Thyroid gland (tissue), 4 donors: Measurements from ENCODE around the gene RNASE1. TPM values are rescaled to one million over a fixed set of nuclear protein-coding genes. Genes with fewer than 3 reads are reported as not detected.

ENCODE experiments used
- DNase-seq, 2 donors: peaks; one replicate each; pipeline ENCODE4 v3.0.0-alpha.2; 2019
- H3K27ac ChIP-seq, 3 donors: fragments of 200-600 bp; sonication (generic); 1 replicate in 2 of 3; 2 replicates in 1 of 3; pipeline ENCODE4 v1.5.1; 2016 to 2019; ENCODE audit warnings: mild to moderate bottlenecking in 1 of 3, moderate library complexity in 1 of 3
- H3K27me3 ChIP-seq: fragments of 200-600 bp; sonication (generic); one replicate; pipeline ENCODE4 v1.5.1; 2019
- H3K36me3 ChIP-seq, 2 donors: fragments of 200-600 bp; sonication (generic); one replicate each; pipeline ENCODE4 v1.5.1; 2016 to 2019
- H3K4me1 ChIP-seq, 2 donors: fragments of 200-600 bp; sonication (generic); one replicate each; pipeline ENCODE4 v1.5.1; 2017 to 2019
- H3K4me3 ChIP-seq, 3 donors: fragments of 200-600 bp; sonication (generic); replicated peaks in 1 of 3; 1 replicate in 2 of 3; 2 replicates in 1 of 3; pipeline ENCODE4 v1.5.1; 2016; ENCODE audit warnings: mild to moderate bottlenecking in 1 of 3
- H3K9me3 ChIP-seq: fragments of 200-600 bp; sonication (generic); one replicate; pipeline ENCODE4 v1.5.1; 2017
- CTCF ChIP-seq, 6 experiments: fragments of 200-600 bp in 3 of 6; fragments of 450-650 bp in 3 of 6; sonication (generic) in 3 of 6; IDR thresholded peaks; one replicate each; pipeline ENCODE4 v1.5.1; 2016 to 2019; ENCODE audit warnings: antibody characterized with exemption in 6 of 6, mild to moderate bottlenecking in 2 of 6, inconsistent platforms in 1 of 6, moderate library complexity in 1 of 6
- POLR2A ChIP-seq, 2 donors: fragments of 450-650 bp; IDR thresholded peaks; one replicate each; pipeline ENCODE4 v1.6.1; 2017; ENCODE audit warnings: antibody characterized with exemption in 2 of 2, mild to moderate bottlenecking in 2 of 2, moderate library complexity in 1 of 2
- WGBS, 2 donors: methylation state at CpG; one replicate each; pipeline ENCODE4 v1.1.5; 2017; 5-methylcytosine and 5-hydroxymethylcytosine counted together
- intact Hi-C: fragments of 100-400 bp; cut with DNase I; formaldehyde crosslinking; loops from one replicate; pipeline ENCODE4 v1.15.1; 2023
- total RNA-seq, 4 donors: library from RNA; depleted of rRNA; stranded (reverse); fragments of >200 nt; gene quantifications; one replicate each; pipeline ENCODE4 v1.2.3, GENCODE V29; 2016

The RNASE1 gene
- 100 to 1,000 TPM in 2 of 4 donors, 10 to 100 TPM in 2; 69.0 to 208 (median 133) TPM for total RNA-seq

GRCh38 chr14:20802341-20803084, at the start of gene RNASE1:
TSS of gene RNASE1 (minus strand) at chr14:20802844. CDS start at chr14:20802068, 776 bp downstream.
- 71 to 77% methylated on average over 11 of the region's 11 CpGs for WGBS, 2 donors
- no peaks in the 10 kb centered on the region for H3K9me3 ChIP-seq
- no peaks in the 10 kb centered on the region for H3K27me3 ChIP-seq
- TF ChIP-seq POLR2A (IDR thresholded peaks at IDR 0.05) = peak in 1 of 2 donors; percentile 25
- no peak for TF ChIP-seq CTCF (IDR thresholded peaks at IDR 0.05)
- no peaks in the 10 kb centered on the region for H3K4me1 ChIP-seq
- DNase-seq = peak in 1 of 2 donors; percentile 6
- H3K36me3 ChIP-seq = no peaks in the 10 kb centered on the region
- H3K4me3 ChIP-seq = peak within 1 kb of the TSS in 1 of 3 donors; percentile 15
- peak within 1 kb of the TSS in 1 of 3 donors; percentile 33 for H3K27ac ChIP-seq
- intact Hi-C loops = no loop called here

GRCh38 chr14:20848955-20849570, 46.4 kb upstream of the RNASE1 start:
- no peak overlapping the region for H3K27ac ChIP-seq
- 47 to 65% methylated on average over 4 of the region's 4 CpGs for WGBS, 2 donors

GRCh38 chr14:20848316-20848954, 45.8 kb upstream of the RNASE1 start:
- TF ChIP-seq POLR2A (IDR thresholded peaks at IDR 0.05) (no peak), CTCF (IDR thresholded peaks at IDR 0.05) (no peak)
- Histone ChIP-seq H3K4me1 (no peaks in the 10 kb centered on the region), H3K36me3 (no peaks in the 10 kb centered on the region), H3K27ac (no peak overlapping the region), H3K4me3 (no peak overlapping the region), H3K27me3 (no peaks in the 10 kb centered on the region), H3K9me3 (no peaks in the 10 kb centered on the region)
- 82 to 83% methylated on average over 9 of the region's 9 CpGs for WGBS, 2 donors
- DNase-seq = no peak
- intact Hi-C loops = no loop called here

More at GRCh38 chr14:20848955-20849570, 46.4 kb upstream of the RNASE1 start:
- H3K4me1 ChIP-seq = no peaks in the 10 kb centered on the region
- H3K36me3 ChIP-seq = no peaks in the 10 kb centered on the region
- no peak for DNase-seq
- intact Hi-C loops = no loop called here
- no peaks in the 10 kb centered on the region for H3K9me3 ChIP-seq
- H3K4me3 ChIP-seq = no peak overlapping the region
- no peaks in the 10 kb centered on the region for H3K27me3 ChIP-seq
- TF ChIP-seq POLR2A (IDR thresholded peaks at IDR 0.05) = no peak
- no peak for TF ChIP-seq CTCF (IDR thresholded peaks at IDR 0.05)

- DNase-seq = no peak
- Histone ChIP-seq H3K4me1 (no peaks in the 10 kb centered on the region), H3K27ac (no peak overlapping the region), H3K9me3 (no peaks in the 10 kb centered on the region), H3K27me3 (no peaks in the 10 kb centered on the region), H3K4me3 (no peak overlapping the region), H3K36me3 (no peaks in the 10 kb centered on the region)
- intact Hi-C loops = no loop called here
- WGBS, 2 donors = 87 to 89% methylated on average over 6 of the region's 6 CpGs
- TF ChIP-seq CTCF (IDR thresholded peaks at IDR 0.05) (no peak), POLR2A (IDR thresholded peaks at IDR 0.05) (no peak)
These were observed 43.9 kb upstream of the RNASE1 start for GRCh38 chr14:20846560-20846959.

- H3K36me3 ChIP-seq = no peaks in the 10 kb centered on the region
- H3K9me3 ChIP-seq = no peaks in the 10 kb centered on the region
- H3K4me1 ChIP-seq = no peaks in the 10 kb centered on the region
- H3K27me3 ChIP-seq = no peaks in the 10 kb centered on the region
- DNase-seq = no peak
- intact Hi-C loops = no loop called here
- no peak overlapping the region for H3K4me3 ChIP-seq
- TF ChIP-seq CTCF (IDR thresholded peaks at IDR 0.05) (no peak), POLR2A (IDR thresholded peaks at IDR 0.05) (no peak)
- H3K27ac ChIP-seq = no peak overlapping the region
These were observed 38.5 kb upstream of the RNASE1 start for GRCh38 chr14:20841096-20841495.
